ENCODE results near the gene URB2.
"Not testable (repeated sequence)": the region's sequence is repeated elsewhere in the genome, so short reads cannot be mapped to it uniquely, and the experiment has no call there.

The URB2 gene

DNA sequence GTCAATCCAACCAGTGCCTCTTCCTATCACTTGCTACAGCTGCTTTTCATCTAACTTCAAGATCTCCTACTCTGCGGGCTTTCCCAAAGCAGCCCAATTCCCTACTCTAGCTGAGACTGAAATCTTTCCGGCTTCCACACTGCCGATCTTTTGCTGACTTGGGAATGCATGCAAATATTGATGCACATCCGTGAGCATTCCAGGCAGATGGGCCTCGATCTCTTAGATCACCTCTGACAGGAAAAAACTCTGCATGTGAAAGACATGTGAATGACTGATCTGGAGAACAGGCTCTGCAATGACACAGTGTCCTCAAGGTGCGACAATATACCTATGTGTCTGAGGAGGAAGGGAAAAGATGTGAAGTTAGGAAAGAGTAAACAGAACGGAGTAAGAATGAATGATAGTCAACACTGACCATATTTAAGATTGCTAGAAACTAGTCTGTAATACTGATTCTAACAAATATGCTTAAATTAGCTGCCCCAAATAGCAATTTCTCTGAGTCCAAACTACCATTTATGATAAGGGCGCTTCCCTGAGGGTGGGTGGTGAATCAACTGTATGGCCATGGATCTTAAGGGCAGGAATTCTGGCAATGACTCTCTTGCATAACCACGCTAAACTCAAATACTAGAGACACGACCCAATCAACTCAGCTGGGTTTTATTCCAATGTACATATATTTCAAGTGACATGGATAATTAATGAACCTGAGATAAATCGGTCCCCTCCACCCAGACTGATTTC lies 8.5 kb upstream of the URB2 start:
- no peak for DNase-seq

DNA sequence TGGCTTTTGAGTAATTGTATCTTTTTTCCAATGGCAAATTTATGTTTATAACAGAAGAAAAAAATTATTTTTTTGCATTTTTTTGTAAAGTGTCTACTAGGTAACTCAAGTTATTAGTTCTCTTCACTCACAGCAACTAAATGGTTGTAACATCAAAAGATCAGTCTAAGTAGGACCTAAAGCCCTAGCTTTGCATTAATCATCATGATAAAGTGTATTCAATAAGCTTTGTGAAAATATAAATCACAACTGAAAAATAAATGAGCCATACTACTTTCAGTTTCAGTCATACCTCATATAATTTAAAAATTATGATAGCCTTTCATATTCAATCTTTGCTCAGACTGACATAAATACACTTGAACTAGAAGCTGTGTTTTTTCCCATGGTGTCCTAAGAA lies 7.0 kb upstream of the URB2 start:
- DNase-seq: no peak

DNA sequence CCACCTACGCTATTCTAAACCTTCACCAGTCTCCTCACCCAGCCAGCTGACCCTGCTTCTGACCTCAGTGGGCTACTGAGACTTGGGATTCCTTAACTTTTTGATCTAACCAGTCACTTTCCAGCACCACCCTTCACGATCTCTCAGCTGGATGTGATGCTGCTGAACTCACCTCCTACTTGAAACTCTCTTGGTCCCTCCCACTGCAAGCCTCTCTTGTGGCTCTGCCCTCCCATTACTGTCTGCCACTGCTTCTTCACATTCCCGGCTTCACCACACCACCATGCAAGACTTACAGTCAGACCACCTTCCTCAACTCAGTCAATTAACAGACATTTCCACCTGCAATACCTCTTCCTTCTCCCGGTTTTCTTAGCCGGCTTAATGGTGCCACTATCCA lies 6.4 kb upstream of the URB2 start:
- no peak for DNase-seq

DNA sequence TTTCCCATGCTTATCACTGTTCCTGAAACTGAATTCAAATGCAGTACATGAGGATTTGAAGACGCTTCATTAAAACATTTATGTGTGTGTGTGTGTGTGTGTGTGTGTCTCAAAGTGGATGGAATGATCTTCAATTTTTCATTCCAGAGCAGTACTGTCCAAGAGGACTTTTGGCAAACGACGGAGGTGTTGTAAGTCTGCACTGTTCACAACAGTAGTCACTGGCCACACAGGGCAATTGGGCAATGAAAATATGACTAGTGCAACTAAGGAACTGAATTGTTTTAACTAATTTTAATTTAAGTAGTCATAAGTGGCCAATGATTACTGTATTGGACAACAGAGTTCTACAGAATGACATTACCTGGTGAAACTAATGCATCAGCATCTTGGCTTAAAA lies 5.2 kb upstream of the URB2 start:
- DNase-seq: no peak

DNA sequence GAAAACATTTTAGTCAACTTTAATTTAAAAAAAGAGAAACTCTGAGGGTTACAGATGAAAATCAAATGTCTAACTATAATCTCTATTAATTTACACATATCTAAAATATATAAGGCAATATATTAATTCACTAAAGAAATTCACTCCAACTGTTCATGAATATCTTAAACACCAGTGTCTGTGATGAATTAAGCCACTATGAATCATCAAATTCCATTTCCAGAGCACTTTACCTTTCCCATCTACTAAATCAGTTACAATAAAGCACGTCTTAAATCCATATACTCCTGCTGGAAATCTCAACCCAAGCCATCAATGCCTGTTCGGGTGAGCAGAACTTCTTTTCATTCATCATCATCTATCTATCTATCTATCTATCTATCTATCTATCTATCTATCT lies 4.4 kb upstream of the URB2 start:
- no peak for DNase-seq

DNA sequence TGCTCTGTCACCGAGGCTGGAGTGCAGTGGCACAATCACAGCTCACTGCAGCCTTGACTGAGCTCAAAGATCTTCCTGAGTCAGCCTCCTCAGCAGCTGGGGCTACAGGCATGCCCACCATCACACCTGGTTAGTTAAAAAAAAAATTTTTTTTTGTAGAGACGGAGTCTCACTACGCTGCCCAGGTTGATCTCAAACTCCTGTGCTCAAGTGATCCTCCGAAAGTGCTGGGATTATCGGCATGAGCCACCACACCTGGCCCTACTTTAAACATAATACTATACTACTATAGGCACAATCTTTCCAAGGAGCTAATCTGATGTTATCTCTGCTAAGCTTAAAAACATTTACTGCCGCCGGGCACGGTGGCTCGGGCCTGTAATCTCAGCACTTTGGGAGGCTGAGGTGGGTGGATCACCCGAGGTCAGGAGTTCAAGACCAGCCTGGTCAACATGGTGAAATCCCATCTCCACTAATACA lies 3.4 kb upstream of the URB2 start:
- not testable (repeated sequence) for DNase-seq

DNA sequence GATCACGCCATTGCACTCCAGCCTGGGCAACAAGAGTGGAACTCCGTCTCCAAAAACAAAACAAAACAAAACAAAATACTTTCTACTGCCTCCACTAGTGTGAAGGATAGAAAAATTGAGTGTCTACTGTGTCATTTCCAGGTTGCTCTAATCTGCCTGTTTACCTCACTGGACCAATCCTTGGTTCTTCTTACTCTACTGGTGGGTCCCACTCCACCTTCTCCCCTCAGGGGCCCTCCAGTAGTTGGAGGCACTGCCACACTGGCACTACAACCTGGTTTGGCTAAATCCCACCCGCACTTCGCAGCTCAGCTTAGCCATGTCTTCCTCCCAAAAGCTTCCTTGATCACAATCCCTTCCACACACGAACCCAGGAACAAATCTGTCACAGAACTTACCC lies 2.8 kb upstream of the URB2 start:
- no peak for DNase-seq

DNA sequence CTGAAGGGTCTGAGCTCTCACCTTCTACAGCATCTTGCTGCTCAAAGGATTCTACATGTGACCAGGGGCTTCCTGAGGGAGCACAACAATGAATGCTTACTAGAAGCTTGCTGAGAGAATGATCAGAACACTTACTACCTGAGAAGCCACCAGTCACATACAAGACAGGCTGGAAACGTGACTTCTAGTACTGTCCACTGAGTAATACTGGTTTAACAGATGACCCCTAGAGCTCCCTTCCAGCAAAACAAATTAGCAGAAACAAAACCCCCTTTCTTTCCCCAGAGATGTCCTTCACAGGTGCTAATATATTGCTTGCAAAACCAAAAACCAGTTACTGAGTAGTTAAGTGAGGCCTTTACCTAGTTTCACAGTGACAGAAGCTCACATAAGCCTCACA lies 2.2 kb upstream of the URB2 start:
- no peak for DNase-seq

DNA sequence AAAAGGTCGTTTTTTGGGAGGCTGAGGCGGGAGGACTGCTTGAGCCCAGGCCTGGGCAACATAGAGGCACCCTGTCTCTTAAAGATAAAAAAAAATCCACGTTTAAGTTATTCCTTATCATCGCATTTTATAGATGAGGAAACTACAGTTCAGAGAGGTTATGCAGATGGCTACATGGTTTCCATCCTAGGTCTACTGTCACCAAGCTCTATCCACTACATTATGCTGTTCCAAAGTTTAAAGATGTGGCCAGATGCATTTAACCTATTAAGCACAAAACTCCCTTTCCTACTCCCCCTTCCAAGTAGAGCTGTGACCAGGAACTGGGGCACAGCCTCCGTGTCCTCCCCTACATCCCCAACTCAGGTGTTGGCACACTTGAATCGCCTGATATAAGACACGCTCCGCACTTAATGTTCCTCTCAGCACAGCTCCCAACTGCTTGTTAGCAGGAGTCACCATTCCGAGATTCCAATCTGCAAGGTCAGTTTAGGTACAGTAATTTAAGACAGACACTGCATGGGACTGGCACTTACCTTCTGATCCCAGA lies 1.5 kb upstream of the URB2 start:
- no peak for DNase-seq

DNA sequence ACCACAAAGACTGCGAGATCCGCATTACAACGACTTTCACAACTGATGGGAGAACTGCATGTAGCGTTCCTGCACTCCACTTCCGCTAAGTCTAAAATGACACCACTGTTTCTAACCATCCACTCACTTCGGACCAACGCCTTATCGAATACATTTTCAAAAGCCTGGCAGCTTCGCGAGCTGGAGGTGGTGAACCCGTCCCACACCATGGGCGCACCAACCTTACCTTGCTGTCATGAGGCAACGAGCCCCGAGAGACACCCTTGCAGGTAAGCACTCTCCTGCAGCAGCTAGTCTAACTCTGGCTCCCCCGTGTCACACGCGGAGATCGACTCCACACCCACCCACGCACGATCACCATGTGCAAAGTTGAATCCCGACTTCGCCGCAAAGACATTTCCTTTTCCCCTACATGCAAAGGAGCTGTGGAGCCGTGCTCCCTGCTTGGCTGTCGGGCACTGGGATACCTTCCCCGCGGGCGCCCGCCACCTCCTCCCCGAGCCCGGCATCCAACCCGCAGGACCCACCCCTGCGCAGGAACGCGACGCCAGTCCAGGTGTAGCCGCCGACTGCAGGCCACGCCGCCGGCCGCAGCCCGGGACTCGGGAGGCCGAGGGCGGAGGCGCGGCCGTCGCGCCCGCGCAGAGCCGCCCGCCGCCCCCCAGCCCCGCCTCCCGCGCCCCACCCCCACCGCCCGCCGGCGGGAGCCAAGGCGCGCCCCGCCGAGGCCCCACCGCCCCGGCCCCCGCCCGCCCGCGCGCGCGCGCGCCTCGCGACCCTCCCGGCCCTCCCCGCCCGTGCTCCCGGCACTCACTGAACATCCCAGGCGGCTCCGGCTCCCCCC lies 754 bp upstream of the URB2 start:
- peak; percentile 78 for DNase-seq

DNA sequence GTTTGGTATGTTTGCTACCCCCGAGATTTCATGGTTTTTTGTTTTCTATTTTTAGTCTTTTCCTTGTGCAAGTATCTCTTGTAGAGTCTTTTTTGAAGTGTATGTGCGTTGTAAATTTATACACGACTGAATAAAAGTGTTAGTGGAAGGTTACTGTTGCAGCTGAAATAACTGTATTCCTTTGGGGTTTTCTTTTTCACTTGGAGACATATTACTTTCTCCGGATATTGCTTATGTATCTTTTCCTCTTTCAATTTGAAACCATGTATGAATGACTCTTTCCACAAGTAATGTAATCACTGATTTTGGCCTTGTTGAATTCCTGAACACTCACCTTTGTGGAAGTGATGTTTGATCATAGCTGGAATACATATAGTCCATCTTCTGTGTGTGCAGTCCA lies 956 bp downstream of the URB2 start:
- DNase-seq: no peak

DNA sequence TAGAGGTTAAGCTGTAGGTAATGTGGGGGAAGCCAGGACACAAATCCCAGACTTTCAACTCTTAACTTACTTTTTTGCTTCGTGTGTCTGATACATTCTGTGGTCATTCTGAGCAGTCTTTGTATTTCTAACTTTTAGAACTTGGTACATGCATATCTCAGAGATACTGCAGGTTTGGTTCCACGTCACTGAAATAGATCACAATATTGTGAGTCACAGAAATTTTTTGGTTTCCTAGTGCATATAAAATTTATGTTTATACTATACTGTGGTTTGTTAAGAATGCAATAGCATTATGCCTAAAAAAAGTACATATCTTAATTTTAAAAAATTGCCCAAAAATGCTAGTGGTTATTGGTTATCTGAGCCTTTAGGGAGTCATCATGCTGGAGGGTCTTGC lies 3.2 kb downstream of the URB2 start:
- DNase-seq: no peak

DNA sequence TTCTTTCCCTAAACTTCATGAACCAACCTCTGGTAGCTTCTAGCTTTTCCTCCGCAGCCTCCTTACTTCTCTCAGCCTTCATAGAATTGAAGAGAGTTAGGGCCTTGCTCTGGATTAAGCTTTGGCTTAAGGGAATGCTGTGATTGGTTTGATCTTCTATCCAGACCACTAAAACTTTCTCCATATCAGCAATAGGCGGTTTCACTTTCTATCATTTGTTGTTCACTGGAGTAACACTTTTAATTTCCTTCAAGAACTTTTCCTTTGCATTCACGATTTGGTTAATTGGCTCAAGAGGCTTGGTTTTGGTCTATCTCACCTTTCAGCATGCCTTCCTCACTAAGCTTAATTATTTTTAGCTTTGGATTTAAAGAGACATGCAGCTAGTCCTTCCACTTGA lies 5.1 kb downstream of the URB2 start:
- no peak for DNase-seq

DNA sequence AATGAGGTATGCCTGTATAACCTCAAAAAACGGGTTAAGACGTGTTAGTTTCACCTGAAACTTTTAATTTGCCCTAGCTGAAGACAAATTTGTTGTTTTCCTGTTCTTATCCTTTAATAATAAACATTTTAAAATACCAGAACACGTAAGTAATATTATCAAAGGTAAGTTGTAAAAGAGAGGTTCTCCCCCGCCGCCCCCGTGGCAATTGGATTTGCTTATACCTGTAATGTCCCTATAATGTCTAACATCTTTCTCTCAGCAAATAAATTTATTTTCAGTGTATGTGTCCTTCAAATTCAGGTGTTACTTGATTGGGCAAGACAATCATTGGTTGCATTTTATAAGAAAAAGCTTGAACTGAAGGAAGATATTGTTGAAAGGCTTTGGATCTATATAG lies 5.9 kb downstream of the URB2 start:
- no peak for DNase-seq

DNA sequence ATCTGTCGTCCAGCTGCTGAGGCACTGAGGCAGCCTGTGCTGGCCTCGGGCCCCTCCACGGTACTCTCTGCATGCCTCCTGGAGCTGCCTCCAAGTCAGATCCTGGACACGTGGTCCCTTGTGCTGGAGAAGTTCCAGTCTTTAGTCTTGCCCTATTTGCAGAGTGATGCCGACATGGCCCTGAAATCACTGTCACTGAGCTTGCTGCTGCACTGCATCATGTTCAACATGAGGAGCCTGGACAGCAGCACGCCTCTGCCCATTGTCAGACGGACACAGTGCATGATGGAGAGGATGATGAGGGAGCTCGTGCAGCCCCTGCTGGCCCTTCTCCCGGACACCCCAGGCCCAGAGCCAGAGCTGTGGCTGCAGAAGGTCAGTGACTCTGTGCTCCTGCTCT lies 10.0 kb downstream of the URB2 start:
- no peak for DNase-seq

DNA sequence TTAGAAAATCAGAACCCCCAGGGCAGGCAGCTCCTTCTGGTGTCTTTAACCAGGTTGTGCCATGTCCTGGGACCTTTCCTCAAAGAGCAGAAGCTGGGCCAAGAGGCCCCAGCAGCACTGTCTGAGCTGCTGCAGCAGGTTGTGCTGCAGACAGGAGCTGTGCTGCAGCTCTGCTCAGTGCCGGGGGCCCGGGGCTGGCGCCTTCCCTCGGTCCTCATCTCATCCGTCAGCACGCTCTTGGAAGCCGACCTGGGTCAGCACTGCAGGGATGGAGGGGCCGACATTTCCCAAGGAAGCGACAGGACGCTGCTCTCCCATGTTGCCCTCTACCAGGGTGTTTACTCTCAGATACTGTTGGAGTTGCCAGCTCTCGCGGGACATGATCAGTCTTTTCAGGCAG lies 11.7 kb downstream of the URB2 start:
- DNase-seq: no peak

DNA sequence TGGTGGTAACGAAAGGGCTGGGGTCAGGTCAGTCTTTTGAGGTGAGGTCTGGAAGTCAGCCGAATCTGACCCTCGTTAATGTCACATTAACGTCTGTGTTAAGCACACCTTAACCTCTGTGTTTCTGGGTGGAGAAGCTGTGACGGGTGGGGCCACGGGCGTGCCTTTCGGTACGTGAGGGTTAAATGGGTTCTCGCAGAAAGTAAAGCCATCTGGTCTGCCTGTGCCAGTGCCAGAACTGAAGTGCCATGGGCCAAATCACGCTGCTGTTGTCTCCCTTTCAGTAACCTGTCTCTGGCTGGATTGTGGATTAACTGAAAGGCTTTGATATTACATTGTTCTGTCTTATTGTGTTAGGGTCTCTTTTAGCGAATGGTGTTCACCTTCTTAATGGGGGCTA lies 14.4 kb downstream of the URB2 start:
- no peak for DNase-seq

DNA sequence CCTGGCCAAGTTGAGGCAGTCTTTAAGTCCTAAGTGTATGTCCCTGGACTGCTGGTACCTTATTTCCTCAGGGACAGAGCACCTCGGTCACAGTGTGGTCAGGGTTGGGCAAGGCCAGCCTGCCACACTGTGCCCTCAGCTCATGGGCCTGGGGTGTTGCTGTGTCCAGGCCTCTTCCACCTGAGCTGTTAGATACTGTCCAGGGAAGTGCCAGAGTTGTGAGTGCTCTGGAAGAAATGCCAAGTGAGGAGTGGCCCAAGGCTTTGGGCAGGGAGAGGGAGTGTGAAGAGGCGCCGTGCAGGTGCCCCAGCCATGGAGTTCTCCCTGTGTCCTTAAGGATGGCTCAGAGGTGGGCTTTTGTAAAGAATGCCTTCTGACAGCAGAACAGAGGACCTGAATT lies 15.3 kb downstream of the URB2 start:
- no peak for DNase-seq

DNA sequence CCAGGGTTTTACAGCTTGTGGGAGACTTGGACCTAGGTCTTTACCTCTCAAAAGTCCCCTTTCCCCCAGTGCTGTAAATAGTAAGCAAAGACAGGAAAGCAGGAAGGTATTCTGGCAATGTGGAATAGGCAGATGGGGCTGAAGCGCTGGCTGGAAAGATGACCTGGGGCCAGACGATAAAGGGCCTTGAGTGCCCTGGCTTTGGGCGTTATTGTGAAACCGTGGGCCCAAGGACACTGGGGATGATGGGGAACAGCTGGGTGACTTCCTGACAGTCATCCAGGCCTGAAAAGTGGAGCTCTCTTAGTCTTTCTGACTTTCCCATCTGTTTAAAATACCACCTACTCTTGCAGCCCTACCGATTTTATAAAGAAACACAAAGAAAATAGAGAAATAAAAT lies 16.3 kb downstream of the URB2 start:
- DNase-seq: no peak

DNA sequence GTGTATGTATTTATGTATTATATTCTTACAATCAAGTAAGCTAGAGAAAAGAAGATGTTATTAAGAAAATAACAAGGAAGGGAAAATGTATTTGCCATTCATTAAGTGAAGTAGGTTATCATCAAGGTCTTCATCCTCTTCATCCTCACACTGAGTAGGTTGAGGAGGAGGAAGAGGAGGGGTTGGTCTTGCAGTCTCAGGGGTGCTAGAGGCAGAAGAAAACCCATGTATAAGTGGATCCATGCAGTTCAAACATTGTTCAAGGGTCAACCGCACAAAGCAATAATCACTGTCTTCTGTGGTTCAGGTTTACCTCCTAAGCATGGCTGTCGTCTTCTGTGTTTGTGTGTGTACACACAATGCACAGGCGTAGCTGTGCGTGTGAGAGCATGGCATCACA lies 16.9 kb downstream of the URB2 start:
- no peak for DNase-seq

DNA sequence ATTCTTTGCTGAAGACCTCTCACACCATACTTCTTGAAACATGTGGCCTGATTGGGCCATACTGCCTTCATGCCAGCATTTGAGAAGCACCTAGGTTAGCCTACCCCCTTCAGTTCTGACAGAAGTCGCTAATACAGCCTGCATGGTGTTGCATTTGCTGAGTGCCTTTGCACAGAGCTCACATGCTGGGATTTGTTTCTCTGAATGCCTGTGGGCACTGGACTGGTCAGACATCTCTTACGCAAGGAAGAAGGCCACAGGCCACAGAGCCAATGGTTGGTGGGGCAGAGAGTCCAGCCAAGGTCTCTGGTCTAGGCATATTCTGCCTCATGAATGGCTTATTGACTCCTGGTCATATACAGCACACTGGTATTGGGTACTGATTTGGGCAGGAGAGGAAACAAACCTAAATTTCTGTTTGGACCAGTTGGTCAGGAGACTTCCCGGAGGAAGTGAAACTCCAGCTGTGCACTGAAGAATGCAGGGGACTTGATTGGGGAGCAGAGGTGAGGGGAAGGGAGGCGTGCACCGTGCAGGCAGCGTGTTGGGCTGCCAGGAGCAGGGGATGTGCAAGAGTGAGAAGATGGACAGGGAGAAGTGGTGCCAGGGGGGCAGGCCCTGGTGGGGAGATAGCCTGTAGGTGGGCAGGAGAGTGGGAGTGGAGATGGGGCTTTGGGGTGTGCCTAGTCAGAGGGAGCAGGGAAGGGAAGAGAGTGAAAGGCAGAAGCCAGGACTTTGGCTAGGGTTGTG lies 18.1 kb downstream of the URB2 start:
- DNase-seq: no peak

DNA sequence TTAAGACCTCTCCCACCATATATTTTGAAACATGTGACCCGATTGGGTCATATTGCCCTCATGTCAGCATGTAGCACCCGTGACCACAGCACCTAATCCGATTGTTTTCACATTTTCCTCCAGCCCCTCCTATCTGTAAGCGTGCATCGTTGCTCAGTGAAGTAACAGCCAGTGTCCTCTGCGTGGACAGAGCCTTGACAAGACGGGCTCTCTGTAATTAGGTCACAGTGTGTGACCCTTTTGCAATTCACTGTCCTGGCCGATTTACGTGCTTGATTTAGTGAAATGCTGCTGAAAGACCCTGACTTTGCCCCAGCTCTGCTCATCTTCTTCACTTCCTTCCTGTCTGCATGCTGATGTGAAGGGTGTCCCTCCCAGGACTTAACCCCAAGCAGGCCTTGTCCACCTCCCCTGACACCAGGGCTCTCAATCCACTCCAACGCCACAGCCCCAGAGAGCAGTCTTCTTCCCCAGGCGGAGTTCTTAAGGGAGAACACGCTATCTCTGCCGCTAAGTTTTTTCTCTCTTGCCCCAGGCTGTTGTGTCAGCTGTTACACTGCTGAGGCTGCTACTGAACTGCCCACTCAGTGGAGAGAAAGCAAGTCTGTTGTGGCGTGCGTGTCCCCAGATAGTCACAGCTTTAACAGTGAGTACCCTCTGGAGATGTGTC lies 19.4 kb downstream of the URB2 start:
- DNase-seq: no peak

DNA sequence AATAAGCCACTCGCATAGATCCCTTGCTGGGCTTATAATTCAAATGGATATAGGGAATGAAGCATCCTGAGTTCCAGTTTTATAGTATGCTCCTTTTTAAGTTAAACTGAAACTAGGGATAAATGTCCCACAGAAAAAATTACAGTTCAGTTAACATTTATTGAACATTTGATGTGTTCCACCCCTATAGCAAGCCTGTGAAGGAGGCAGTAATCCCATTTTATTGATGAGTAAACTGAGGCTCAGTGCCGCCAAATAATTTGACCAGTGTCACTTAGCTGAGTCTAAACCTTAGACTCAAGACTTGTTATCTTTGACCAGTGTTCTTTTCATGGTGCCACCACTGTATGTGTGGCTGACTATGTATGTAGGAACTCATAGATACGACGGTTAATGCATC lies 22.4 kb downstream of the URB2 start:
- DNase-seq: no peak
